GM23248 (cell line): Measurements from ENCODE around the gene TMED8. TPM values are rescaled to one million over a fixed set of nuclear protein-coding genes. Genes with fewer than 3 reads are reported as not detected.

ENCODE experiments used
- DNase-seq: peaks from one replicate; pipeline ENCODE4 v3.0.0-alpha.2; 2015
- H2AFZ ChIP-seq: fragments of 200-600 bp; sonication (generic); 2 replicates; pipeline ENCODE4 v1.6.1; 2016; ENCODE audit warnings: antibody characterized with exemption
- H3F3A ChIP-seq: fragments of 200-600 bp; sonication (generic); 2 replicates; pipeline ENCODE4 v1.6.1; 2016; ENCODE audit warnings: mild to moderate bottlenecking, antibody characterized with exemption, mixed run types; ENCODE audit not compliant: insufficient read depth
- H3K27ac ChIP-seq: fragments of 200-600 bp; sonication (generic); 2 replicates; pipeline ENCODE4 v1.5.1; 2016; ENCODE audit warnings: mild to moderate bottlenecking
- H3K27me3 ChIP-seq: fragments of 200-600 bp; sonication (generic); replicated peaks from 2 replicates; pipeline ENCODE4 v1.6.1; 2016; ENCODE audit warnings: mild to moderate bottlenecking; ENCODE audit not compliant: insufficient read depth
- H3K36me3 ChIP-seq: fragments of 200-600 bp; sonication (generic); 2 replicates; pipeline ENCODE4 v1.6.1; 2016; ENCODE audit warnings: low read depth, mild to moderate bottlenecking
- H3K4me1 ChIP-seq: fragments of 200-600 bp; sonication (generic); 2 replicates; pipeline ENCODE4 v1.6.1; 2016; ENCODE audit warnings: mild to moderate bottlenecking; ENCODE audit not compliant: insufficient read depth
- H3K4me2 ChIP-seq: fragments of 200-600 bp; sonication (generic); one replicate; pipeline ENCODE4 v1.6.1; 2016; ENCODE audit warnings: mild to moderate bottlenecking; ENCODE audit not compliant: unreplicated experiment
- H3K4me3 ChIP-seq: fragments of 200-600 bp; sonication (generic); 2 replicates; pipeline ENCODE4 v1.5.1; 2016; ENCODE audit warnings: mild to moderate bottlenecking
- H3K79me2 ChIP-seq: fragments of 200-600 bp; sonication (generic); 2 replicates; pipeline ENCODE4 v1.6.1; 2016; ENCODE audit warnings: mild to moderate bottlenecking; ENCODE audit not compliant: insufficient read depth
- H3K9ac ChIP-seq: fragments of 200-600 bp; sonication (generic); 2 replicates; pipeline ENCODE4 v1.6.1; 2016; ENCODE audit warnings: mild to moderate bottlenecking
- H3K9me2 ChIP-seq: fragments of 200-600 bp; sonication (generic); 2 replicates; pipeline ENCODE4 v1.6.1; 2016; ENCODE audit warnings: mixed run types, mild to moderate bottlenecking, moderate library complexity; ENCODE audit not compliant: insufficient read depth
- H3K9me3 ChIP-seq: fragments of 200-600 bp; sonication (generic); one replicate; pipeline ENCODE4 v1.6.1; 2017; ENCODE audit warnings: low read depth
- H4K20me1 ChIP-seq: fragments of 200-600 bp; sonication (generic); 2 replicates; pipeline ENCODE4 v1.6.0; 2016; ENCODE audit not compliant: insufficient read depth
- EZH2 ChIP-seq: fragments of 200-600 bp; sonication (generic); IDR thresholded peaks from 2 replicates; pipeline ENCODE4 v1.6.1; 2018; ENCODE audit warnings: antibody characterized with exemption, mild to moderate bottlenecking; ENCODE audit not compliant: insufficient read depth, poor library complexity, severe bottlenecking
- EZH2phosphoT487 ChIP-seq: fragments of 200-600 bp; sonication (generic); IDR thresholded peaks from 2 replicates; pipeline ENCODE4 v1.6.1; 2018; ENCODE audit warnings: antibody characterized with exemption, moderate library complexity, mild to moderate bottlenecking, low read depth; ENCODE audit not compliant: insufficient read depth
- WGBS, 2 experiments: methylation state at CpG; one replicate each; pipeline ENCODE4 v1.1.6; 2015 to 2017; ENCODE audit warnings: low lambda C conversion rate in 2 of 2, low coverage in 1 of 2; ENCODE audit errors: missing lambda C conversion rate in 2 of 2; 5-methylcytosine and 5-hydroxymethylcytosine counted together
- in situ Hi-C: fragments of 300-500 bp; cut with MboI; formaldehyde crosslinking; loops from 2 replicates; pipeline ENCODE4 v1.15.0; 2020
- polyA plus RNA-seq: library from polyadenylated mRNA; unstranded; fragments of >200 nt; fragmentation: Nextera tagmentation; extraction: Ambion mirVana; gene quantifications from 2 replicates; pipeline ENCODE4 v1.2.1, GENCODE V29; 2016
- total RNA-seq: library from RNA; depleted of rRNA; stranded (reverse); fragments of >200 nt; shearing (Covaris generic); gene quantifications from 2 replicates; pipeline ENCODE4 v1.2.3, GENCODE V29; 2014

TMED8 gene
- total and polyA plus RNA-seq, 2 experiments from 2014 or later = 3.2 to 7.5 TPM

- peak; percentile 80 for DNase-seq
- no peak overlapping the region for H2AFZ ChIP-seq
- no peak for TF ChIP-seq EZH2phosphoT487
- no peaks in the 10 kb centered on the region for H3K27me3 ChIP-seq
- no peaks in the 10 kb centered on the region for H3K9me3 ChIP-seq
- WGBS, 2 experiments = 73 to 75% methylated on average over 5 of the region's 5 CpGs
- no peaks in the 10 kb centered on the region for H3K36me3 ChIP-seq
- H3K79me2 ChIP-seq = peaks cover 3% of the 10 kb centered on the region; the same call in 1 of the 2 replicates
- H4K20me1 ChIP-seq = no peaks in the 10 kb centered on the region
- H3K4me1 ChIP-seq = peaks cover 41% of the 10 kb centered on the region
- H3K27ac ChIP-seq = peak overlapping the region; percentile 84
- H3K4me2 ChIP-seq = peak overlapping the region; percentile 32
- H3K4me3 ChIP-seq = no peak overlapping the region
- H3K9me2 ChIP-seq = no peaks in the 10 kb centered on the region
- in situ Hi-C loops = no loop called here
- peak overlapping the region; percentile 49; the same call in 1 of the 2 replicates for H3K9ac ChIP-seq
- H3F3A ChIP-seq = peaks cover 39% of the 10 kb centered on the region
These were observed 74.0 kb downstream of the TMED8 start for GRCh38 chr14:77302926-77303325.

- DNase-seq = peak; percentile 84
- peaks cover 25% of the 10 kb centered on the region for H3F3A ChIP-seq
- in situ Hi-C loops = no loop called here
- TF ChIP-seq EZH2 (no peak), EZH2phosphoT487 (no peak)
- H3K9me2 ChIP-seq = no peaks in the 10 kb centered on the region
- H2AFZ ChIP-seq = no peak overlapping the region
- H3K4me3 ChIP-seq = no peak overlapping the region
- H3K9ac ChIP-seq = no peak overlapping the region
- peaks cover 3% of the 10 kb centered on the region; the same call in 1 of the 2 replicates for H3K79me2 ChIP-seq
- H3K9me3 ChIP-seq = no peaks in the 10 kb centered on the region
- H3K4me2 ChIP-seq = no peak overlapping the region
- H3K4me1 ChIP-seq = peaks cover 26% of the 10 kb centered on the region
- H3K27ac ChIP-seq = no peak overlapping the region
- 24 to 29% methylated on average over 10 of the region's 10 CpGs for WGBS, 2 experiments
- no peaks in the 10 kb centered on the region for H3K27me3 ChIP-seq
- no peaks in the 10 kb centered on the region for H4K20me1 ChIP-seq
- no peaks in the 10 kb centered on the region for H3K36me3 ChIP-seq
These were observed 75.8 kb downstream of the TMED8 start for GRCh38 chr14:77301103-77301502.

GRCh38 chr14:77299771-77300170, 77.1 kb downstream of the TMED8 start:
- 85 to 93% methylated on average over 4 of the region's 4 CpGs for WGBS, 2 experiments
- in situ Hi-C loops = loop anchor here (10.0 kb wide), 1 partner anchor 145 kb away; no protein-coding TSS in a partner anchor

GRCh38 chr14:77296906-77297305, 80.0 kb downstream of the TMED8 start:
- no peak for DNase-seq
- no peak overlapping the region for H3K4me3 ChIP-seq
- no peaks in the 10 kb centered on the region for H3F3A ChIP-seq
- H3K4me2 ChIP-seq = no peak overlapping the region
- whole genome bisulfite sequencing, 2 experiments = 88 to 89% methylated on average over 8 of the region's 8 CpGs
- peaks cover 3% of the 10 kb centered on the region; the same call in 1 of the 2 replicates for H3K79me2 ChIP-seq
- peaks cover 4% of the 10 kb centered on the region; the same call in 1 of the 2 replicates for H3K36me3 ChIP-seq
- no peak overlapping the region for H3K9ac ChIP-seq
- no peaks in the 10 kb centered on the region for H3K9me3 ChIP-seq
- H3K4me1 ChIP-seq = no peaks in the 10 kb centered on the region
- no peak for TF ChIP-seq EZH2phosphoT487
- TF ChIP-seq EZH2 = no peak
- no peaks in the 10 kb centered on the region for H3K27me3 ChIP-seq
- no peak overlapping the region for H3K27ac ChIP-seq
- no peaks in the 10 kb centered on the region for H3K9me2 ChIP-seq
- in situ Hi-C loops = loop anchor here (10.0 kb wide), 1 partner anchor 142 kb away; no protein-coding TSS in a partner anchor
- no peak overlapping the region for H2AFZ ChIP-seq
- H4K20me1 ChIP-seq = no peaks in the 10 kb centered on the region

More at GRCh38 chr14:77299771-77300170, 77.1 kb downstream of the TMED8 start:
- Histone ChIP-seq H4K20me1 (no peaks in the 10 kb centered on the region), H3K9me3 (no peaks in the 10 kb centered on the region), H3K4me3 (no peak overlapping the region), H3K4me2 (no peak overlapping the region), H3K9me2 (no peaks in the 10 kb centered on the region), H3K4me1 (peaks cover 23% of the 10 kb centered on the region), H3F3A (peaks cover 21% of the 10 kb centered on the region), H3K27me3 (no peaks in the 10 kb centered on the region), H3K9ac (no peak overlapping the region), H3K27ac (no peak overlapping the region), H3K79me2 (peaks cover 3% of the 10 kb centered on the region; the same call in 1 of the 2 replicates), H2AFZ (no peak overlapping the region), H3K36me3 (no peaks in the 10 kb centered on the region)
- DNase-seq = no peak
- TF ChIP-seq EZH2 (no peak), EZH2phosphoT487 (no peak)

GRCh38 chr14:77296155-77296554, 80.7 kb downstream of the TMED8 start:
- H3K27ac ChIP-seq = no peak overlapping the region
- no peaks in the 10 kb centered on the region for H3K9me2 ChIP-seq
- no peak overlapping the region for H3K4me3 ChIP-seq
- H3F3A ChIP-seq = no peaks in the 10 kb centered on the region
- no peak overlapping the region for H2AFZ ChIP-seq
- TF ChIP-seq EZH2phosphoT487 (no peak), EZH2 (no peak)
- in situ Hi-C loops = loop anchor here (10.0 kb wide), 1 partner anchor 141 kb away; no protein-coding TSS in a partner anchor
- H4K20me1 ChIP-seq = no peaks in the 10 kb centered on the region
- H3K9ac ChIP-seq = no peak overlapping the region
- no peak for DNase-seq
- no peaks in the 10 kb centered on the region for H3K79me2 ChIP-seq
- H3K27me3 ChIP-seq = no peaks in the 10 kb centered on the region
- no peaks in the 10 kb centered on the region for H3K4me1 ChIP-seq
- H3K4me2 ChIP-seq = no peak overlapping the region
- H3K9me3 ChIP-seq = no peaks in the 10 kb centered on the region
- peaks cover 5% of the 10 kb centered on the region; the same call in 1 of the 2 replicates for H3K36me3 ChIP-seq
- 79 to 81% methylated on average over 13 of the region's 13 CpGs for WGBS, 2 experiments
